CD8-positive, alpha-beta memory T cell (primary cell): ENCODE measurements around the gene SGK1. TPM values are rescaled to one million over a fixed set of nuclear protein-coding genes. Genes with fewer than 3 reads are reported as not detected.
"Not testable (repeated sequence)": the region's sequence is repeated elsewhere in the genome, so short reads cannot be mapped to it uniquely, and the experiment has no call there.

ENCODE experiments used
- CTCF ChIA-PET: fragments of 350-600 bp; sonication (Branson Sonifier 250); formaldehyde crosslinking; loops from one replicate; lab custom pipeline; 2021; ENCODE audit warnings: antibody characterized with exemption; lab: Charles Lee
- POLR2A ChIA-PET: fragments of 350-600 bp; sonication (Branson Sonifier 250); formaldehyde crosslinking; loops from one replicate; lab custom pipeline; 2021; ENCODE audit warnings: antibody characterized with exemption; lab: Charles Lee
- DNase-seq, 5 donors: peaks; one replicate each; pipeline versions ENCODE4 v3.0.0 to v3.0.0-alpha.2; 2020 to 2022; ENCODE audit warnings: mixed read lengths in 1 of 5
- H3K27ac ChIP-seq: one replicate; pipeline ENCODE4 v1.7.0; 2013; ENCODE audit warnings: low read depth, mild to moderate bottlenecking, low read length, moderate library complexity
- H3K27me3 ChIP-seq: 2 replicates; pipeline ENCODE4 v1.7.0; 2013; ENCODE audit warnings: low read length, mild to moderate bottlenecking; ENCODE audit not compliant: insufficient read depth, poor library complexity, severe bottlenecking
- H3K36me3 ChIP-seq: 2 replicates; pipeline ENCODE4 v1.7.0; 2013; ENCODE audit warnings: mild to moderate bottlenecking, low read length, moderate library complexity; ENCODE audit not compliant: insufficient read depth
- H3K4me1 ChIP-seq: 2 replicates; pipeline ENCODE4 v1.7.0; 2013; ENCODE audit warnings: mild to moderate bottlenecking, low read length, moderate library complexity; ENCODE audit not compliant: insufficient read depth
- H3K4me3 ChIP-seq: 2 replicates; pipeline ENCODE4 v1.7.0; 2013; ENCODE audit warnings: mild to moderate bottlenecking, low read length
- H3K9me3 ChIP-seq: 2 replicates; pipeline ENCODE4 v1.7.0; 2013; ENCODE audit warnings: mild to moderate bottlenecking, low read length
- H3K27ac Mint-ChIP-seq, 8 donors: one replicate each; pipeline ENCODE4 v1.8.0; 2020 to 2021; ENCODE audit warnings: mixed read lengths in 8 of 8, mild to moderate bottlenecking in 6 of 8, inconsistent platforms in 3 of 8, moderate library complexity in 3 of 8
- H3K27me3 Mint-ChIP-seq, 2 donors: one replicate each; pipeline ENCODE4 v1.8.0; 2020 to 2021; ENCODE audit warnings: mixed read lengths in 2 of 2, mild to moderate bottlenecking in 1 of 2, moderate library complexity in 1 of 2
- H3K36me3 Mint-ChIP-seq, 3 donors: one replicate each; pipeline ENCODE4 v1.8.0; 2020 to 2021; ENCODE audit warnings: mixed read lengths in 3 of 3, inconsistent platforms in 1 of 3, mild to moderate bottlenecking in 1 of 3
- H3K4me1 Mint-ChIP-seq, 3 donors: one replicate each; pipeline ENCODE4 v1.8.0; 2020 to 2021; ENCODE audit warnings: mixed read lengths in 3 of 3, inconsistent platforms in 1 of 3, mild to moderate bottlenecking in 1 of 3
- H3K4me3 Mint-ChIP-seq, 7 donors: one replicate each; pipeline ENCODE4 v1.8.0; 2020 to 2021; ENCODE audit warnings: mixed read lengths in 7 of 7, mild to moderate bottlenecking in 6 of 7, moderate library complexity in 4 of 7, inconsistent platforms in 2 of 7
- H3K9me3 Mint-ChIP-seq, 5 donors: one replicate each; pipeline ENCODE4 v1.8.0; 2020 to 2022; ENCODE audit warnings: mixed read lengths in 5 of 5, mild to moderate bottlenecking in 3 of 5, moderate library complexity in 2 of 5, inconsistent platforms in 1 of 5
- polyA plus RNA-seq: library from polyadenylated mRNA; unstranded; fragments of 300-500 nt; fragmentation: Illumina TruSeq; gene quantifications from one replicate; pipeline ENCODE4 v1.2.3, GENCODE V29; 2021
- total RNA-seq, 2 experiments: library from RNA; stranded (reverse); gene quantifications; one replicate each; pipeline ENCODE4 v1.2.3, GENCODE V29; 2021

SGK1 gene
- total and polyA plus RNA-seq, 3 experiments from 2014 or later: 3.8 to 36.7 (median 36.5) TPM

- H3K9me3 Mint-ChIP-seq: no peaks in the 10 kb centered on the region
- H3K27me3 Mint-ChIP-seq: peaks cover 0 to 1% of the 10 kb centered on the region in 2 donors
- no peak overlapping the region for H3K27ac Mint-ChIP-seq
- peaks cover 0 to 5% (median 4%) of the 10 kb centered on the region in 3 donors for H3K36me3 Mint-ChIP-seq
- Histone ChIP-seq H3K27me3 (no peaks in the 10 kb centered on the region), H3K9me3 (no peaks in the 10 kb centered on the region), H3K4me3 (no peak overlapping the region), H3K27ac (no peak overlapping the region), H3K36me3 (no peaks in the 10 kb centered on the region), H3K4me1 (no peaks in the 10 kb centered on the region)
- H3K4me3 Mint-ChIP-seq: no peak overlapping the region
- CTCF ChIA-PET: interaction anchor here (0.5 kb wide), 1 partner anchor 25 kb away, joined by 3 read pairs; no protein-coding TSS in a partner anchor
- DNase-seq: no peak
- H3K4me1 Mint-ChIP-seq: peaks cover 0 to 5% (median 2%) of the 10 kb centered on the region in 3 donors
- POLR2A ChIA-PET: no interaction called here
Measured at GRCh38 chr6:134341999-134342567, 24.2 kb upstream of the SGK1 start.

GRCh38 chr6:134340179-134340975, 22.5 kb upstream of the SGK1 start:
- H3K27ac ChIP-seq: no peak overlapping the region
- ChIA-PET POLR2A (no interaction called here), CTCF (no interaction called here)
- no peak overlapping the region for H3K4me3 Mint-ChIP-seq
- H3K36me3 ChIP-seq: no peaks in the 10 kb centered on the region
- peaks cover 0 to 5% (median 2%) of the 10 kb centered on the region in 3 donors for H3K4me1 Mint-ChIP-seq
- H3K36me3 Mint-ChIP-seq: peaks cover 0 to 5% (median 4%) of the 10 kb centered on the region in 3 donors
- H3K27me3 ChIP-seq: no peaks in the 10 kb centered on the region
- DNase-seq: no peak
- H3K9me3 Mint-ChIP-seq: no peaks in the 10 kb centered on the region
- no peaks in the 10 kb centered on the region for H3K9me3 ChIP-seq
- no peaks in the 10 kb centered on the region for H3K27me3 Mint-ChIP-seq
- no peak overlapping the region for H3K27ac Mint-ChIP-seq
- no peaks in the 10 kb centered on the region for H3K4me1 ChIP-seq
- no peak overlapping the region for H3K4me3 ChIP-seq

GRCh38 chr6:134339216-134339615, 21.3 kb upstream of the SGK1 start:
- ChIA-PET POLR2A (no interaction called here), CTCF (no interaction called here)
- H3K4me3 Mint-ChIP-seq: no peak overlapping the region
- Histone ChIP-seq H3K4me3 (no peak overlapping the region), H3K36me3 (no peaks in the 10 kb centered on the region), H3K27me3 (no peaks in the 10 kb centered on the region), H3K27ac (no peak overlapping the region), H3K4me1 (no peaks in the 10 kb centered on the region), H3K9me3 (no peaks in the 10 kb centered on the region)
- H3K36me3 Mint-ChIP-seq: peaks cover 0 to 5% (median 4%) of the 10 kb centered on the region in 3 donors
- no peak overlapping the region for H3K27ac Mint-ChIP-seq
- DNase-seq: no peak
- H3K9me3 Mint-ChIP-seq: no peaks in the 10 kb centered on the region
- H3K4me1 Mint-ChIP-seq: peaks cover 0 to 5% (median 2%) of the 10 kb centered on the region in 3 donors
- no peaks in the 10 kb centered on the region for H3K27me3 Mint-ChIP-seq

- Histone ChIP-seq H3K27ac (no peak overlapping the region), H3K9me3 (no peaks in the 10 kb centered on the region), H3K4me3 (no peak overlapping the region), H3K4me1 (no peaks in the 10 kb centered on the region), H3K36me3 (no peaks in the 10 kb centered on the region), H3K27me3 (no peaks in the 10 kb centered on the region)
- no peak for DNase-seq
- peaks cover 0 to 5% (median under 1%) of the 10 kb centered on the region in 3 donors for H3K36me3 Mint-ChIP-seq
- H3K4me1 Mint-ChIP-seq: peaks cover 0 to 5% (median 0%) of the 10 kb centered on the region in 3 donors
- POLR2A ChIA-PET: no interaction called here
- H3K9me3 Mint-ChIP-seq: peaks cover 0 to 2% (median 0%) of the 10 kb centered on the region in 5 donors
- H3K4me3 Mint-ChIP-seq: no peak overlapping the region
- CTCF ChIA-PET: no interaction called here
- H3K27me3 Mint-ChIP-seq: no peaks in the 10 kb centered on the region
- no peak overlapping the region for H3K27ac Mint-ChIP-seq
Measured at GRCh38 chr6:134331256-134331655, 13.3 kb upstream of the SGK1 start.

DNA sequence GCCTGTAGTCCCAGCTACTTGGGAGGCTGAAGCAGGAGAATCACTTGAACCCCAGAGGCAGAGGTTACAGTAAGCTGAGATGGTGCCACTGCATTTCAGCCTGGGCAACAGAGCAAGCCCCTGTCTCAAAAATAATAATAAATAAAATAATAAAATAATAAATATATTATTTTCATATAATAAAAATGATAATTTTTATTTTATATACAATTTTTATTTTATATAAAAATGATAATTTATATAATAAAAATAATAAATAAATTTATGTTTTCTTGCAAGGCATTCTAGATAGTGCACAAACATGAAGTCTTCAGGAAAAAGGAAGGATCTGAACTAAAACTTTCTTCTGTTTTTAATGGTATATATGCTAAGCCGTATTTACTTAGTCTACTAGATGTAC, 12.6 kb upstream of the SGK1 start:
- no peak overlapping the region for H3K27ac Mint-ChIP-seq
- H3K27me3 Mint-ChIP-seq: no peaks in the 10 kb centered on the region
- Histone ChIP-seq H3K9me3 (no peaks in the 10 kb centered on the region), H3K27ac (no peak overlapping the region), H3K36me3 (no peaks in the 10 kb centered on the region), H3K27me3 (no peaks in the 10 kb centered on the region), H3K4me1 (no peaks in the 10 kb centered on the region), H3K4me3 (no peak overlapping the region)
- H3K4me3 Mint-ChIP-seq: no peak overlapping the region
- H3K4me1 Mint-ChIP-seq: peaks cover 0 to 5% (median 0%) of the 10 kb centered on the region in 3 donors
- peaks cover 3 to 6% (median 4%) of the 10 kb centered on the region in 5 donors for H3K9me3 Mint-ChIP-seq
- CTCF ChIA-PET: interaction anchor here (1.6 kb wide), 1 partner anchor 12 kb away, joined by 3 read pairs; the partner anchor contains the start of gene SGK1
- POLR2A ChIA-PET: no interaction called here
- no peak for DNase-seq
- H3K36me3 Mint-ChIP-seq: peaks cover 0 to 7% (median 2%) of the 10 kb centered on the region in 3 donors

- Histone ChIP-seq H3K4me3 (no peak overlapping the region), H3K9me3 (no peaks in the 10 kb centered on the region), H3K27ac (no peak overlapping the region), H3K36me3 (no peaks in the 10 kb centered on the region), H3K4me1 (no peaks in the 10 kb centered on the region), H3K27me3 (no peaks in the 10 kb centered on the region)
- Mint-ChIP-seq H3K9me3 (peaks cover 3 to 6% (median 6%) of the 10 kb centered on the region in 5 donors), H3K36me3 (peaks cover 0 to 7% (median 2%) of the 10 kb centered on the region in 3 donors), H3K4me3 (no peak overlapping the region), H3K4me1 (peaks cover 0 to 5% (median 0%) of the 10 kb centered on the region in 3 donors), H3K27ac (peak overlapping the region in 1 of 8 donors; percentile 3), H3K27me3 (no peaks in the 10 kb centered on the region)
- POLR2A ChIA-PET: no interaction called here
- no peak for DNase-seq
- CTCF ChIA-PET: interaction anchor here (1.6 kb wide), 1 partner anchor 11 kb away, joined by 3 read pairs; the partner anchor contains the start of gene SGK1
Measured at GRCh38 chr6:134328792-134329191, 10.9 kb upstream of the SGK1 start.

DNA sequence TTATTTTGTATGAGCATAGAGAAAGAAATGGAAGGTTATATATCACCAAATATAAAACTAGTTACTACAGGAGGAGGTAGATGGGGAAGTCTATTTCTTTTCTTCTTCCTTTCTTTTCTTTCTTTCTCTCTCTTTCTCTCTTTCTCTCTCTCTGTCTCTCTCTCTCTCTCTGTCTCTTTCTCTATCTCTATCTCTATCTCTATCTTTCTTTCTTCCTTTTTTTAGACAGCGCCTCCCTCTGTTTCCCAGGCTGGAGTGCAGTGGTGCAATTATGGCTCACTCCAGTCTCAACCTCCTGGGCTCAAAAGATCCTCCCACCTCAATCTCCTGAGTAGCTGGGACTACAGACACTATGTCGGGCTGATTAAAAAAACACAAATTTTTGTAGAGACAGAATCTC, 10.2 kb upstream of the SGK1 start:
- peaks cover 3 to 6% (median 6%) of the 10 kb centered on the region in 5 donors for H3K9me3 Mint-ChIP-seq
- Histone ChIP-seq H3K4me3 (no peak overlapping the region), H3K27me3 (no peaks in the 10 kb centered on the region), H3K9me3 (no peaks in the 10 kb centered on the region), H3K4me1 (no peaks in the 10 kb centered on the region), H3K27ac (no peak overlapping the region), H3K36me3 (no peaks in the 10 kb centered on the region)
- POLR2A ChIA-PET: no interaction called here
- H3K27me3 Mint-ChIP-seq: no peaks in the 10 kb centered on the region
- CTCF ChIA-PET: no interaction called here
- no peak for DNase-seq
- H3K4me3 Mint-ChIP-seq: no peak overlapping the region
- peaks cover 0 to 7% (median 2%) of the 10 kb centered on the region in 3 donors for H3K36me3 Mint-ChIP-seq
- H3K27ac Mint-ChIP-seq: peak overlapping the region in 1 of 8 donors; percentile 85
- peaks cover 0 to 5% (median 0%) of the 10 kb centered on the region in 3 donors for H3K4me1 Mint-ChIP-seq

DNA sequence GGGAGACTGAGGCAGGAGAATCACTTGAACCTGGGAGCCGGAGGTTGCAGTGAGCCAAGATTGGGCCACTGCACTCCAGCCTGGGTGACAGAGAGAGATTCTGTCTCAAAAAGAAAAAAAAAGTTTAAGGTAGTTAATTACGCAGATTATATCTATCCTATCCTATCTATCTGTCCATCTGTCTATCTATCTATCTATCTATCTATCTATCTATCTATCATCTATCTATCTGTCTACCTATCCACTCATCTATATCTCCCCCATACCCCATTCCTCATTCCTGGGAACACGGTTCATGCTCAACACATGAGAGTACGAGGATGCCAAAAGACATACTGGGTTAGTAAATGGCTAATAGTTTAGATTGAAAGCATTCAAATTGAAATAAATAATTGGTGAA, 8.3 kb upstream of the SGK1 start:
- CTCF ChIA-PET, H3K27ac ChIP-seq, DNase-seq, POLR2A ChIA-PET, H3K36me3 ChIP-seq, H3K27ac Mint-ChIP-seq, H3K4me3 ChIP-seq, H3K9me3 ChIP-seq, H3K36me3 Mint-ChIP-seq, H3K4me1 ChIP-seq, H3K27me3 Mint-ChIP-seq, H3K4me1 Mint-ChIP-seq, H3K27me3 ChIP-seq, H3K4me3 Mint-ChIP-seq, H3K9me3 Mint-ChIP-seq: not testable (repeated sequence)
